ENCODE data around the gene ZFYVE9.

Gene ZFYVE9

DNA sequence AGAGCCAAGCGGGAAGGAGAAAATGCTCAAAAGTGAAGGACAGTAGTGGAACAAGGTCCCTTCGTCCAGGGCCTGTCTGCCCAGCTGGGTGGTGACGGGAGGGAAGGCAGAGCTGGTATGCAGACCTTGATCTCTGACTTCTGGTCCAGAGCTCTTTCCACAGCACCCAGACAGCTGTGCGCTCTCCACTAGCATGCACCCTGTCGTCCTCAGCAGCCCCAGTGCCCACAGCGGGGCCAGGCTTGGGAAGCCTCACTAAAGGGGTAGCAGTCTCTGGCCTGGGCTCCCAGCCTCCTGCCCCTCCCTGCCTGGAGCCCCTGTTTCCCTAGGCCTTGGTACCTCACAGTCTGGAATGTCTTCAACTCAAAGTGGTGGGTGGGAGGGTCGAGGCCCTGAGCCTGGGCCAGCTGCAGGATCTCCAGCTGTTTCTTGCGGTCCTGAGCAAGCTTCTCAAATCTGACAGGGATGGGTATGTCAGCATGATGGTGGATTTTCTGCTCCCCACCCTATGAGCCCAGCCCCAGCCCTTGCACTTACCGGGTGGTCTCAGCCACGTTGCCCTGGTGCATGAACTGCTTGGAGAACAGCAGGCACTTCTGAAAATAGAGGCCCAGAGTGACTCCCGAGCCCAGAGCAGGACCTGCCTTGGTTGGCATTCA is 214.1 kb downstream of the ZFYVE9 start:
- TF ChIP-seq, protein P1, sequence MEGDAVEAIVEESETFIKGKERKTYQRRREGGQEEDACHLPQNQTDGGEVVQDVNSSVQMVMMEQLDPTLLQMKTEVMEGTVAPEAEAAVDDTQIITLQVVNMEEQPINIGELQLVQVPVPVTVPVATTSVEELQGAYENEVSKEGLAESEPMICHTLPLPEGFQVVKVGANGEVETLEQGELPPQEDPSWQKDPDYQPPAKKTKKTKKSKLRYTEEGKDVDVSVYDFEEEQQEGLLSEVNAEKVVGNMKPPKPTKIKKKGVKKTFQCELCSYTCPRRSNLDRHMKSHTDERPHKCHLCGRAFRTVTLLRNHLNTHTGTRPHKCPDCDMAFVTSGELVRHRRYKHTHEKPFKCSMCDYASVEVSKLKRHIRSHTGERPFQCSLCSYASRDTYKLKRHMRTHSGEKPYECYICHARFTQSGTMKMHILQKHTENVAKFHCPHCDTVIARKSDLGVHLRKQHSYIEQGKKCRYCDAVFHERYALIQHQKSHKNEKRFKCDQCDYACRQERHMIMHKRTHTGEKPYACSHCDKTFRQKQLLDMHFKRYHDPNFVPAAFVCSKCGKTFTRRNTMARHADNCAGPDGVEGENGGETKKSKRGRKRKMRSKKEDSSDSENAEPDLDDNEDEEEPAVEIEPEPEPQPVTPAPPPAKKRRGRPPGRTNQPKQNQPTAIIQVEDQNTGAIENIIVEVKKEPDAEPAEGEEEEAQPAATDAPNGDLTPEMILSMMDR (conservative IDR thresholded peaks at IDR 0.05; ENCODE audit: low read depth, low read length): no peak
- no peak overlapping the region for H3K4me3 ChIP-seq (ENCODE audit: low read depth, low read length)
- no peak for DNase-seq (ENCODE audit: low read depth)

DNA sequence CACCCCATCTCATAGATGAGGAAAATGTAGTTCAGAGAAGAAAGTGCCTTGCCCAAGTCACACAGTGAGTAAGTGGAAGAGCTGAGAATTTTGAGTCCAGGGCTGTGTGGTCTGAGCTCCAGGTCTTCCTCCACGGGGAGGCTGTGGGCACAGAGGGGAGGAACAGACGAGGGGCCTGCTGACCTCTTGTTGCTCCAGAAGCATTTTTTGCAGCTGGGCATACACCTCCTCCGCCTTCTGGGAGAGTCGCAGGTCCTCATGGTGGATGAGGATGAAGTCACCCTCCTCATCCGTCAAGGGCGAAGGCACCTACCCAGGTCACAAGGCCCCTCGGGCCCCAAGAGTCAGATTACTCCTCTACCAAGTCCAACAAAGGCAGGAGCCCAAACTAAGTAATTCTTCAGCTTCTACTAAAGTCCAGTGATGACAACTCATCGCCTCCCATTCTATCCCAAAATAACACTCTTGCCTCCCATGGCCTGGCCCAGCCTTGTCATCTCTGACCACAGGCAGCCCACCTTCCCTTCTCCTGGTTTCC is 215.0 kb downstream of the ZFYVE9 start:
- no peak overlapping the region for H3K4me3 ChIP-seq (ENCODE audit: low read depth, low read length)
- DNase-seq (ENCODE audit: low read depth): no peak
- TF ChIP-seq, protein P1 (conservative IDR thresholded peaks at IDR 0.05; ENCODE audit: low read depth, low read length): no peak

DNA sequence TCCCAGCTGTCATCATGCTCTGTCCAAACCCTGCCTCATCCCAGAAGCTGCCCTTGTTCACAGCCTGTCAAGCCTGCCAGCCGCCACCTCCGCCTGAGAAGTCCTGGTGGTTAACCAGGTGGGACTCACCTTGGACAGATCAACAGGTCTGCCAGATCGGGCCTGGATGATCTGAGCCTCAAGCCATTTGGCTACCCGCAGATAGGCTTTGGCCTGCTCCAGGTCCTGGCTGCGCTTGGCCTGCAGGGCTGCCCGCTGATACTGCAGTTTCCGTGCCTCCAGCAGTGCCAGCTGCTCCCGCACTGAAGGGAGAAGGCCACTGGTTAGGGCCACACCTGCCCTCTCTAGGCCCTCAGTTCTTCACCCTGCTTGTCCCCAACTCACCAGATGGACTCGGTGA is 215.5 kb downstream of the ZFYVE9 start:
- DNase-seq (ENCODE audit: low read depth): no peak
- no peak overlapping the region for H3K4me3 ChIP-seq (ENCODE audit: low read depth, low read length)
- TF ChIP-seq, protein P1 (conservative IDR thresholded peaks at IDR 0.05; ENCODE audit: low read depth, low read length): no peak

DNA sequence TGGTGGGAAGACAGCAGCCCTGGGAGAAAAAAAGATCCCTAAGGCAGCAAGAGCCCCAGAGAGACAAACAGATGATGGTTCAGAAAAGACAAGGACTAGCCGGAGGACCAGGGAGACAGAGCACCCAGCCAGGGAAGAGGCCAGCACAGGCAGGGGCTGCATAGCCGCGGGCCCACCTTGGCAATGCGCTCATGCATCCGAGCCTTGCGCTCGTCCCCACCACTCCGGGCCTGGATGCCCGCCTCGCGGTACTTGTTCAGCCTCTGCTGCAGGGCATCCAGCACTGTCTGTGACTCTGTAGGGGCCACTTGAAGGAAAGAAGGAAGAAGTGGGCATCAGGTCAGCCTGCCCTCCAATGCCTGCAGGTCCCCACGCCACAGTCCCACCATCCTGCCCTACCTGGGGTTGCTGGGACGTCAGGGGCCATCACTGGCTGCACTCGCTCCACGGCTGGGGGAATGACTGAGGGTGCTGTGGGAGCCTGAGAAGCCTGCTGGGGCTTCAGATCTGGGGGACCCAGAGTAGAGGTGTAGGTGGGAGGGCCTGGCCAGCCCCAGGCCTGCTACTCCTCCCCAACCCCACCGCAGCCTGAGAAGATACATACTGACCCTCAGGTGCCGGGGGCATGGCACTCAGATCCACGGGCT is 217.1 kb downstream of the ZFYVE9 start:
- no peak for DNase-seq (ENCODE audit: low read depth)
- TF ChIP-seq, protein P1 (conservative IDR thresholded peaks at IDR 0.05; ENCODE audit: low read depth, low read length): no peak
- H3K4me3 ChIP-seq (ENCODE audit: low read depth, low read length): no peak overlapping the region

DNA sequence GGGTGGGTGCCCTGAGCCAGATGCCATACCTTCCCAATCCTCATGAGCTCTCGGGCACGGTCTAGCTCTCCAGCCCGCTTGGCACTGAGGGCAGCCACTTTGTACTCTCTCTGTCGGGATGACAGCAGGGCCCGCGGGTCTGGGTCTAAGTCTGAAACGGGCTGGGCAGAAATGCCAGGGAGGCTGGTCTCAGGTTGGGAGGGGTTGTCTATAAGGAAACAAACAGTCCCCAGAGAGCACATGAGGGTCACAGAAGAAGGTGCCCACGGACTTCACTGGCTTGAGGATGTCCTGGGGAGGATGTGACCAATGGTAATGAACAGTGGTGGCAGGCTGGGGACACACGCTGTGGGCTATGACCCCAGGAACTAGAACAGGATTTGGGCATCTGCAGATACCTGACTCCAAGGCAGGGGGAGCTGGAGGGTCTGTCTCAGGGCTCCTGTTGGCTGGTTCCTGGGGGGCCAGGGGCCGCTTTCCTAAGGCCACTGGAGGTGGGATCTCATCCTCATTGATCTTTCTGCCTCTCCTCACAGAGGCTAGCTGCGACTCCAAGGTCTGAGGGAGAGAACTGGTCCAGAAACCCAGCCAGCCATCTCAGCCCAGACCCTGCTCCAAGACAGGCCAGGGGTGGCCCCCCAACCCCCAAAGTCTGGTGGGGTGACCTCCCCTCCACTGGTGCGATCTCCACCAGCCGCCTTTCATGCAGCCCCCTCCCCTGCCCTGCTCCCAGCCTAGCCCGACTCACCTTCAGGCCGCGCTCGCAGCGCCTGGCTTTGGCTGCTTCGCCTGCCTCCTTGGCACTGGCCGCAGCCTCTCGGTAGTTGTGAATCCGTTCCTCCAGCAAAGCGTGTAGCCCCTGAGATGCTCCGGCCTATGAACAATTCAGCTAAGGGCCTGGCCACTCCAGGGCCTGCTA is 218.0 kb downstream of the ZFYVE9 start:
- H3K4me3 ChIP-seq (ENCODE audit: low read depth, low read length): no peak overlapping the region
- DNase-seq (ENCODE audit: low read depth): no peak
- TF ChIP-seq, protein P1 (conservative IDR thresholded peaks at IDR 0.05; ENCODE audit: low read depth, low read length): peak; percentile 22

DNA sequence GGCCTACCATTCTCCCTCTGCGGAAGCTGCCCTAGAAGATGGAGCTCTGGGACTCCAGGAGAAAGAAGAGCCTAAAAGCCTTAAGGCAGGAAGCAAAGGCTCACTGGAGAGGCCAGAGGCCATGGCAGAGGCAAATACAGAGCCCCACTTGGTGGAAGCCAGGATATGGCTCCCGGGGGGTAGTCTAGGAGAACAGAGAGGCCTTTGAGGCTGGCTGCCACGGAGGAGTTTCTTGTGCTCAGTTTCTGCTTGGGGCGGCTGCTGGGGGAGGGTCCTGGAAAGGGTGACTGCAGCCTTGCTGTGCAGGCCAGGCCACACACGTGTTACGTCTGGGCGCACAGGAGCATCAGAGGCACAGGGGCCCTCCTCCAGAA is 218.7 kb downstream of the ZFYVE9 start:
- no peak for DNase-seq (ENCODE audit: low read depth)
- TF ChIP-seq, protein P1 (conservative IDR thresholded peaks at IDR 0.05; ENCODE audit: low read depth, low read length): no peak
- H3K4me3 ChIP-seq (ENCODE audit: low read depth, low read length): no peak overlapping the region
